HG03175 (cell line): ENCODE measurements around the gene NUCKS1.
A peak's percentile ranks its signal among the peaks of the same experiment; 100 is the strongest.

Source experiments
- ATAC-seq: cut with Tn5 transposase; IDR thresholded peaks from one replicate; pipeline ENCODE4 v1.9.1; 2021; ENCODE audit warnings: mild to moderate bottlenecking, moderate library complexity; ENCODE audit not compliant: unreplicated experiment

The NUCKS1 gene

GRCh38 chr1:205750138-205751035 lies at the start of gene NUCKS1:
TSS of gene NUCKS1 (minus strand) at chr1:205750182. CDS start at chr1:205749973, 209 bp downstream.
- peak; percentile 82 for ATAC-seq

DNA sequence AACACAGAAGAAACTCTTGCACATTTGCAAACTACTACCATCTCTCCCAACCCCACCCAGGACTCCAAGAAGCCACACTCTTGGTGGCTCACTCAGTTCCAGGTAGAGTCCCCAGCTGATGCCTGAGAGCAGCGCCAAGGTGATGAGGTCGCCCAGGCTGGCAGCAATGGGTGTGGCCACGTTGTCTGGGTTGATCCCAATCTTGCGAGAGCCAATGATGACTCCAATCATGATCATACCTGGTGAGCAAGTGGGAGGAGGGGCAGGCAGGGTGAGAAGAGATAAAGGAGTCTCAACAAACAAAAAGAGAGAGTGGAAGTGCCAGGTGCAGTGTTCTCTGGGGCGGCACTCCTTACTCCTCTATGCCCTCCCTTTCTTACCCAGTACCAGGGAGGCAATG lies 48.6 kb upstream of the NUCKS1 start:
- no peak for ATAC-seq

DNA sequence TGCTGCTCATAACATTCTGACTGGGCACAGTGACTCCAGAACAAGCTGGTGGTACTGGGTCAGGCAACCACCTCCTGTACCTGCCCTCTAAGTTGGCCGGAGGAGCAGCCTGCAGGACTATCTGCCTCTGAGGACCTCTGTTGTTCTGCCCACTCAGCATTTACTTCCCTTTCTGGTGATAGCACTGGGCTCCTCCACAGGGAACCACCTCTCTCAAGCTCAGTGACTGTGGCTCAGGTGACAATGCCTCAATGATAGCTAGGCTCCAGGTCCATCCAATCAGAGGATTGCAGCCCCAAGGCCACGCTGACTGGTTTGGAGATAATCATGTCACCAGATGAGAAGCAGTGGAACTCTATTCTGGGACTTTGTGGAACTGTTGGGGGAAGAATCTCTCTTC lies 47.2 kb upstream of the NUCKS1 start:
- no peak for ATAC-seq

DNA sequence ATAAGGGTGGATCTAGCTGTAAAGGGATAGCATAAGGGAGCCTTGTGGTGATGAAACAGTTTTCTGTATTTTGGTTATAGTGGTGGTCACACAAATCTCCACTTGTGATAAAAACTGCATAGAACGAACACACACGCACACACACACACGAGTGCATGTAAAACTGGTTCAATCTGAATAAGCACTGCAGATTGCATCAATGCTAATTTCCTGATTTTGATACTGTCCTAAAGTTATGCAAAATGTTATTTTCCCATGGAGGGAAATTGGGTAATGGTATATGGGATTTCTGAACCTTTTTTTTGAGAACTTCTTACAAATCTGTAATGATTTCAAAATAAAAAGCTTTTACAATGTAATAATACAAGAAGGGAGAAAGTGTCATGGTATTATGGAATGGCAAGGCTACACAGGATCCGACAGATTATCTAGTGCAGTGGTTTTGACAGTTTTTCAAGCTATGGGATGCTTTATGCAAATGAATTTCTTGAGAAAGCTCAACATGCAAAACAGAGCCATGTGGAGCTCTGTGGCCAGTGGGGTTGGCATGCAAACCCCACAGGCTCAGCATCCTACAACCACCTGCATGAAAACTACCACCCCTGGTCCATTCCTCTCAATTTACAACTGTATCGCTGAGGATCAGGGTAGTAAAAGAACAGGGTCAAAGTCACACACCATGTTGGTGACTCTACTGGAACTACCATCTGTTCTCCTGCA lies 44.2 kb upstream of the NUCKS1 start:
- peak; percentile 63 for ATAC-seq

- ATAC-seq = no peak
Measured at GRCh38 chr1:205792961-205793673, 43.1 kb upstream of the NUCKS1 start.

- no peak for ATAC-seq
Measured at GRCh38 chr1:205792481-205792881, 42.5 kb upstream of the NUCKS1 start.

DNA sequence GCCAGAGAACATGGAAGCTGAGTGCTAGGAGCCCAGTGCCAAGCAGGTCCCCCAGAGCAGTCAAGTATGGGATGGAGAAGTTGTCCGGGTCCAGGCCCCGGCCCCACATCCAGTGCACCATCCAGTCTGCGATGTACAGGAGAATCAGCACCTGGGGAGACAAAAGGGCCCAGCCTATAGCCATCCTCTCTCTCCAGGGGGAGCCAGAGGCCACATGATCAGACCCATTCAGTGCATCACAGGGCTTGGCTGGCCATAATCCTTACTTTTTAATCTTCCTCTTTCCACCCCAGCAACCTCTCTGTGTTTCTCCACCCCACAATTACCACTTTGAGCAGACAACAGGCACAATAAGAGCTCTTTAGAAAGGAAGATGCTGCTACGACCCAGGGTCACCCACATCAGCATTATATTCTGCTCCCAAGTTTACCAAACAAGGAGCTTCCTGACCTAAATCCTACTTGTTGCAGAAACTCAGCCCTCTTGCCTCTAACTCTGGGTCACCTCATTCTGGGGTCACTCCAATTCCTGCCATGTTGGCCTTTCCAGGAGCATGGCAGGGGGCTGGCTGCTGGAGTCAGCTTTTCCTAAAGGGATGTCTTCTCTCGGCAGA lies 41.7 kb upstream of the NUCKS1 start:
- no peak for ATAC-seq

- ATAC-seq = no peak
Measured at GRCh38 chr1:205787287-205787916, 37.4 kb upstream of the NUCKS1 start.

DNA sequence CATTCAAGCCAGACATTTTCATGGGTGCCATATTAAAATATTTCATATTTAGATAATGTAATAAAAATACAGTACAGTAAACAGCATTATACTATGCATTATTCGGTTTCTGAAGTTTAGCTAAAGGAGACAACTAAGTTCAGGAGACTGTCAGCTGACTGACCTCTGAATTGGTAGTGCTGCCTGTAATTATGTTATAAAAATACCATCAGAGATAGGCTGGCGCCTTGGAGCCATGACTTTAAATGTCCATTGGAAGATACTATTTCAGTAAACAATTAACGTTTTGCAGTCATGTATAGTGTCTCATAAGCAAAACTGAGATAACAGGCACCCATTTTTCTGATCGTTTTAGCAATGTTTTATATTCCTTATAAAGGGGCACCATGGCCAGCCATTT lies 36.6 kb upstream of the NUCKS1 start:
- no peak for ATAC-seq

DNA sequence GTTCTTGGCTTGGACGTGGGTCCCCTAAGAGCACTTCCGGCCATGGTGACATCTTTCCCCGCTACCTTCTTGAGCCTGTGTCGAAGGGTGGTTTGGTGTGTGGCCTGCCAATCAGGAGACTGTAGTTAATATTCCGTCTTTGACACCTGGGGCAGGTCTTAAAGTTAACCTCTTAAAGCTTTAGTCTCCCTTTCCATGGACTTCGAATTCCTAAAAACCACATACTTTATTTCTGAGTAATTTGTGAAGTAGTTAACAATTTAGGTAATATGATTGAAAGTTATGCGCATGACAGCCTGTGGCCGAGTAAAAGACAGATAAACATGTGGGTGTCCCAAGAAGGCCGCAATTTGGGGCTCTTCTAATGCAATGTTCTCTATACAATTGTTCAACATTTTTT lies 35.5 kb upstream of the NUCKS1 start:
- no peak for ATAC-seq

GRCh38 chr1:205783904-205784303 lies 33.9 kb upstream of the NUCKS1 start:
- no peak for ATAC-seq

- ATAC-seq = no peak
Measured at GRCh38 chr1:205783433-205783795, 33.4 kb upstream of the NUCKS1 start.

DNA sequence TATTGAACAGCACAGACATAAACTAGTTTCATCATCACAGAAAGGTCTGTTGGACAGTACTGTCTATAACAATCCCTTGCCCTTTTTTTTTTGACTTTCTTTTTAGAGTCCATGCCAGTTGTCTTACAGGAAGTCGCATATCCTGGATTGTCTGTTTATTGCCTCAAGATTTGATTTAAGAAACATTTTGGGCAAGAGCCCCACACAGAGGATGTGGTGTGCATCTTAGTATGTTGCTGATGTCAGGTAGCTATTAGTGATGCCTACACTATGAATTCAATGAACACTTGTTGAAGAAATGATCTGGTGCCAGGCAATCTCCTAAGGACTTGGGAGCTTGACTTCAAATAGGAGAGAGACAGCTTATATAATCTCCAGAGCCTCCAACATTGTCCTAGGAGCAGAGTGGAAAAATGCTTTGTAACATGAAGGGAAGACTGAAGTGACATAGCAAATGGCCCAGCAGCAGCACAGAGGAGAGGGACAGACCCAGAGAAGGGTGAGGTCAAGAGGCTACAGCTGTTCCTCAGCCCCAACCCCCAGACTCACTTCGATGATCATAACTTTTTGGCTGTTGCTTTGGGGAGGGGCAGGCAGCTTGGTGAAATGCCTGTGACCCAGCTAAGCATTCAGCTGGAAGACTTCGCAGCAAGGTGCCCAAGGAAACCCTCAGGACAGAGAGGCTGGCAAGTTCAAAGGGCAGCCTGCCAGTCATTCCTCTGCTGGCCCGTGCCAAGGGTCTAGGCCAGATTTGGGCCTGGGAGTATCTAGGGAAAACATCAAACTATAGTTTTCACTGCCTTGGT lies 32.8 kb upstream of the NUCKS1 start:
- ATAC-seq = no peak

DNA sequence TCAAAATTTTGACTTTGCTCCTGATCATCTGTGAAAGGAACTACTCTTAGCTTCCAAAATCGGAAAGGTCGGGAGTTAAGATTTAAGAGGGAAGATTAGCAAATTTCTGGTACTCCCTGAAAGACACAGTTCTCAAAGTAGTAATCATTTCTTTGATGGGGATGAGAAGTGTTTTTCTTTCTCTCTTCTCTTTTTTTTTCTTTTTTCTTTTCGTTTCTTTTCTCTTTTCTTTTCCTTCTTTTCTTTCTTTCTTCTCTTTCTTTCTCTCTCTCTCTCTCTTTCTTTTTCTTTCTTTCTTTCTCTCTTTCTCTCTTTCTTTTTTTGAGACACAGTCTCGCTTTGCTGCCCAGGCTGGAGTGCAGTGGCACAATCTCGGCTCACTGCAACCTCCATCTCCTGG lies 30.4 kb upstream of the NUCKS1 start:
- no peak for ATAC-seq

- ATAC-seq = no peak
Measured at GRCh38 chr1:205777994-205778393, 28.0 kb upstream of the NUCKS1 start.

DNA sequence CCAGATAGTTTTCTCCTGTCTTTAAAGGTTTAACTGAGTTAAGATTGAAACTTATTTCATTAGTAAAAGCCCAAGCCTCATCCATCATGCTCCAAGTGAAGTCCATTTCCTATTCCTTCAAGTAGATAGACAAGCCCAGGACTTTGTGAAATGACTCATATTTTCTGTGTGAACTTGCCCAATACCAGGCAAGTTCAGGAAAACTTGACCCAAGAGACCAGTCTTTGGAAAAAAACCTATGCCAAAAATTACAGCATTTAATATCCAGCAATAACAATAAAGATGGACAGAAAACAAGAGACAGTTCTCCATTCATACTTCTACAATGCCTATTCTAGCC lies 25.7 kb upstream of the NUCKS1 start:
- ATAC-seq = no peak

- ATAC-seq = peak; percentile 86
Measured at GRCh38 chr1:205775015-205775716, 25.2 kb upstream of the NUCKS1 start, which contains the start of gene RAB29. TSS of gene RAB29 (minus strand) at chr1:205775482. CDS start at chr1:205774956, 526 bp downstream.

DNA sequence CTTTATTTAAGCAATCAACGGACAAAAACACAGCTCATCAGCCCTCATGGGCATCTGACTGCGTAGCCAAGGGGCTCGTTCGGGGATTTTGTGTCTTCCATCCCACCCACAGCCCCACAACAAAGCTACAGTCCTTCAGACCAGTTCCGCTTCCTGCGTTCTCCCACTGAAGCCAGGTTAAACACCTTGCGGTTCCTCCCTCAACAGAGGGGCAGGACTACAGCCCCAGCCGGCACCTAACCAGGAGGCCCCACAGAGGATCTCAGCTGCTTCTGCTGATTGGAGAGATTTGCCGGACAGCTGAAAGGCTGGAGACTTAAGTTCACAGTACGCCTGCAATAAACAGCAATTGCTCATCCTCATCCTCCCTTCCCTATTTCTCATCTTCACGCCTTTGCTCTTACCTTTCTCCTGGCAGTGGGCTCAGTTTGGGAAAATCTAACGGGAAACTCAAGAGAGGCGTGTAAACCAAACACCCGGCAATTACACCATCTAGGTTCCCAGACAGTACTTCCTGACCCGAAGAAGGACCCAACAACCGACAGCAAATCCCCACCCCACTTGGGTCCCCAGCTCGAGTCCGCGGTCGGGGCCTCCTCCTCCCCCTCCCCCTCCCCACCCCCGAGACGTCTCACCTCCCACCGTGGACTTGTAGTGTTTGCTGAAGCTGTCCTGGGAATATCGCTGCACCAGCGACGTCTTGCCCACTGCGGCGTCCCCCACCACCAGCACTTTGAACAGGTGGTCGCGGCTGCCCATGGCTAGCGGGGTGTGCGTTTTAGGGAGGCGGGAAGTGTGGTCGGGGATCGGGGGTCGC lies 24.4 kb upstream of the NUCKS1 start:
- ATAC-seq = peak; percentile 37
